H1 (cell line): ENCODE data around the gene APC2. TPM values are rescaled to one million over a fixed set of nuclear protein-coding genes. Genes with fewer than 3 reads are reported as not detected.

ENCODE experiments used
- CTCF ChIP-seq, 3 experiments: IDR thresholded peaks; 1 replicate in 2 of 3; 2 replicates in 1 of 3; pipeline versions ENCODE4 v1.5.1 to v1.6.1; 2011; ENCODE audit warnings: low read length in 3 of 3, mild to moderate bottlenecking in 3 of 3, inconsistent platforms in 2 of 3, low read depth in 1 of 3, moderate library complexity in 1 of 3; ENCODE audit not compliant: insufficient read depth in 1 of 3; ENCODE audit errors: control extremely low read depth in 1 of 3
- SIX5 ChIP-seq: IDR thresholded peaks from 2 replicates; pipeline ENCODE4 v1.6.1; 2011; ENCODE audit warnings: mild to moderate bottlenecking, low read depth, low read length
- TAF1 ChIP-seq: IDR thresholded peaks from 2 replicates; pipeline ENCODE4 v1.6.1; 2011; ENCODE audit warnings: mild to moderate bottlenecking, low read depth, low read length
- TBP ChIP-seq: IDR thresholded peaks from 2 replicates; pipeline ENCODE4 v1.6.1; 2011; ENCODE audit warnings: low read depth, low read length, improper control_type of control experiment
- polyA plus RNA-seq, 7 experiments: library from polyadenylated mRNA; depleted of rRNA in 3 of 7; stranded (reverse) in 5 of 7; unstranded in 2 of 7; fragments of >200 nt in 5 of 7; fragments of 200-250 nt in 2 of 7; gene quantifications; 1 replicate in 5 of 7; 2 replicates in 1 of 7; 4 replicates in 1 of 7; pipeline versions ENCODE4 v1.2.1 to v1.2.3, GENCODE V29; 2011 to 2013; ENCODE audit warnings: missing spikeins in 2 of 7, mixed read lengths in 2 of 7
- total RNA-seq: library from RNA; stranded (reverse); fragmentation: NEBNext Ultra II Directional; extraction: Animal tissue kit (Norgen Biotek cat#: 25700); gene quantifications from 2 replicates; pipeline ENCODE4 v1.2.1, GENCODE V29; 2021

Gene APC2
- total and polyA plus RNA-seq, 2 of the 8 experiments (the other 6 are each of a cell fraction or from before 2014, with no cell fraction given), result 1.3 to 4.1 TPM

- no peak for TF ChIP-seq CTCF (IDR thresholded peaks at IDR 0.05; ENCODE audit: control extremely low read depth in 1 of 3, insufficient read depth in 1 of 3, low read depth in 1 of 3, low read length in 3 of 3)
- TF ChIP-seq SIX5, result no peak
- TF ChIP-seq TBP, result no peak
- TF ChIP-seq TAF1, result no peak
Observed at GRCh38 chr19:1418496-1418775, 31.5 kb upstream of the APC2 start (continued).
